SK-N-SH (cell line): ENCODE measurements around the gene CBS.
"Not testable (repeated sequence)": the region's sequence is repeated elsewhere in the genome, so short reads cannot be mapped to it uniquely, and the experiment has no call there.

Source experiments
- EP300 ChIP-seq, 2 experiments: IDR thresholded peaks; 2 replicates each; pipeline versions ENCODE4 v1.4.0 to v1.6.1; 2012; ENCODE audit warnings: borderline replicate concordance in 1 of 2, low read depth in 1 of 2, low read length in 1 of 2
- EZH2phosphoT487 ChIP-seq: fragments of 200-600 bp; sonication (generic); IDR thresholded peaks from 2 replicates; pipeline ENCODE4 v1.6.1; 2017; ENCODE audit warnings: low read depth, mixed run types, mild to moderate bottlenecking, antibody characterized with exemption, moderate library complexity, borderline replicate concordance
- GABPA ChIP-seq: IDR thresholded peaks from 2 replicates; pipeline ENCODE4 v1.4.0; 2012; ENCODE audit warnings: low read depth, mild to moderate bottlenecking
- NFIC ChIP-seq: IDR thresholded peaks from 2 replicates; pipeline ENCODE4 v1.4.0; 2012; ENCODE audit warnings: borderline replicate concordance
- POLR2AphosphoS5 ChIP-seq: IDR thresholded peaks from 2 replicates; pipeline ENCODE4 v1.6.1; 2012; ENCODE audit warnings: low read depth, low read length
- RAD21 ChIP-seq: IDR thresholded peaks from 2 replicates; pipeline ENCODE4 v1.6.1; 2012; ENCODE audit warnings: mild to moderate bottlenecking, low read length
- RFX5 ChIP-seq: IDR thresholded peaks from 2 replicates; pipeline ENCODE4 v1.6.1; 2012; ENCODE audit warnings: mild to moderate bottlenecking, improper control_type of control experiment, low read length
- SMC3 ChIP-seq: IDR thresholded peaks from 2 replicates; pipeline ENCODE4 v1.6.1; 2012; ENCODE audit warnings: low read depth, low read length, improper control_type of control experiment
- TCF12 ChIP-seq: IDR thresholded peaks from 2 replicates; pipeline ENCODE4 v1.4.0; 2012
- TEAD4 ChIP-seq: IDR thresholded peaks from 2 replicates; pipeline ENCODE4 v1.4.0; 2012; ENCODE audit warnings: mild to moderate bottlenecking, borderline replicate concordance; ENCODE audit not compliant: insufficient read depth
- YY1 ChIP-seq: IDR thresholded peaks from 2 replicates; pipeline ENCODE4 v1.4.0; 2012; ENCODE audit warnings: low read depth, mild to moderate bottlenecking
- TF ChIP-seq, protein P1 (sequence below): fragments of 200-600 bp; sonication (generic); IDR thresholded peaks from 2 replicates; pipeline ENCODE4 v1.6.1; 2017; ENCODE audit warnings: antibody characterized with exemption, mild to moderate bottlenecking, moderate library complexity

DNA sequence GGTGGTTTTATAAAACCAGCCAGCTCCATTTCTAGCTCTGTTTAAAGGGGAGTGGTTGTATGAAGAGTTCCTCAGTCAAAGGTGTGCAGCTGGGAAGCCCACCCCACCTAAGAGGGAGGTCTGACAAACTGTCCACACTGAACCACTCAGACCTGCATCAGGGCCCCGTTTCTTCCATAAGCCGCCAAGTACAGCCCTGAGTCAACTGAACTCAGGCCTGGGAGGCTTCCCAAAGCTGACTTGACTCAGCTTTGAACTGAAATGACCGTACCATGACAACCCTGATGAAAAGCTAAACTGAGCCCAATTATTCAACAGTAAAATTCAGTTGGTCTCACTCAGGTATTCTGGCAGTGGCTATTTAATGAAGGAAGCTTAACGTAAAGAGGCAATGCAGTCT, 26.6 kb upstream of the CBS start:
- not testable (repeated sequence) for TF ChIP-seq TCF12; SMC3; EP300 (IDR thresholded peaks at IDR 0.05; ENCODE audit: borderline replicate concordance in 1 of 2, low read depth in 1 of 2, low read length in 1 of 2); RAD21; EZH2phosphoT487; GABPA; POLR2AphosphoS5; TEAD4; NFIC; RFX5; YY1
- TF ChIP-seq, protein P1, sequence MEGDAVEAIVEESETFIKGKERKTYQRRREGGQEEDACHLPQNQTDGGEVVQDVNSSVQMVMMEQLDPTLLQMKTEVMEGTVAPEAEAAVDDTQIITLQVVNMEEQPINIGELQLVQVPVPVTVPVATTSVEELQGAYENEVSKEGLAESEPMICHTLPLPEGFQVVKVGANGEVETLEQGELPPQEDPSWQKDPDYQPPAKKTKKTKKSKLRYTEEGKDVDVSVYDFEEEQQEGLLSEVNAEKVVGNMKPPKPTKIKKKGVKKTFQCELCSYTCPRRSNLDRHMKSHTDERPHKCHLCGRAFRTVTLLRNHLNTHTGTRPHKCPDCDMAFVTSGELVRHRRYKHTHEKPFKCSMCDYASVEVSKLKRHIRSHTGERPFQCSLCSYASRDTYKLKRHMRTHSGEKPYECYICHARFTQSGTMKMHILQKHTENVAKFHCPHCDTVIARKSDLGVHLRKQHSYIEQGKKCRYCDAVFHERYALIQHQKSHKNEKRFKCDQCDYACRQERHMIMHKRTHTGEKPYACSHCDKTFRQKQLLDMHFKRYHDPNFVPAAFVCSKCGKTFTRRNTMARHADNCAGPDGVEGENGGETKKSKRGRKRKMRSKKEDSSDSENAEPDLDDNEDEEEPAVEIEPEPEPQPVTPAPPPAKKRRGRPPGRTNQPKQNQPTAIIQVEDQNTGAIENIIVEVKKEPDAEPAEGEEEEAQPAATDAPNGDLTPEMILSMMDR = not testable (repeated sequence)
